ENCODE measurements around the gene XKR8.

The XKR8 gene

GRCh38 chr1:27937524-27937836 is 22.3 kb upstream of the XKR8 start:
- peaks cover 11% of the 10 kb centered on the region for H3K27me3 ChIP-seq (ENCODE audit: insufficient read depth, low read length)
- H2AFZ ChIP-seq (ENCODE audit: low read length, unreplicated experiment): no peak overlapping the region
- H3K79me2 ChIP-seq (ENCODE audit: control insufficient read depth, insufficient read depth, low read length, unreplicated experiment): no peaks in the 10 kb centered on the region
- H3K36me3 ChIP-seq (ENCODE audit: insufficient read depth, low read length): no peaks in the 10 kb centered on the region
- H3K27ac ChIP-seq (ENCODE audit: low read depth, low read length): no peak overlapping the region
- H3K4me3 ChIP-seq (ENCODE audit: low read depth, low read length): no peak overlapping the region
- peaks cover 5% of the 10 kb centered on the region for H3K4me1 ChIP-seq (ENCODE audit: control insufficient read depth, insufficient read depth, low read length, unreplicated experiment)

GRCh38 chr1:27938488-27938887 is 21.3 kb upstream of the XKR8 start:
- peaks cover 5% of the 10 kb centered on the region for H3K4me1 ChIP-seq (ENCODE audit: control insufficient read depth, insufficient read depth, low read length, unreplicated experiment)
- no peak overlapping the region for H3K4me3 ChIP-seq (ENCODE audit: low read depth, low read length)
- no peaks in the 10 kb centered on the region for H3K36me3 ChIP-seq (ENCODE audit: insufficient read depth, low read length)

GRCh38 chr1:27940297-27940696 is 19.5 kb upstream of the XKR8 start:
- peaks cover 5% of the 10 kb centered on the region for H3K4me1 ChIP-seq (ENCODE audit: control insufficient read depth, insufficient read depth, low read length, unreplicated experiment)
- no peaks in the 10 kb centered on the region for H3K79me2 ChIP-seq (ENCODE audit: control insufficient read depth, insufficient read depth, low read length, unreplicated experiment)
- H3K27me3 ChIP-seq (ENCODE audit: insufficient read depth, low read length): peaks cover 8% of the 10 kb centered on the region
- H2AFZ ChIP-seq (ENCODE audit: low read length, unreplicated experiment): no peak overlapping the region
- H3K4me3 ChIP-seq (ENCODE audit: low read depth, low read length): no peak overlapping the region
- H3K36me3 ChIP-seq (ENCODE audit: insufficient read depth, low read length): no peaks in the 10 kb centered on the region
- H3K27ac ChIP-seq (ENCODE audit: low read depth, low read length): no peak overlapping the region

More at GRCh38 chr1:27938488-27938887, 21.3 kb upstream of the XKR8 start:
- H3K27me3 ChIP-seq (ENCODE audit: insufficient read depth, low read length): peaks cover 11% of the 10 kb centered on the region
- H2AFZ ChIP-seq (ENCODE audit: low read length, unreplicated experiment): no peak overlapping the region
- no peak overlapping the region for H3K27ac ChIP-seq (ENCODE audit: low read depth, low read length)
- H3K79me2 ChIP-seq (ENCODE audit: control insufficient read depth, insufficient read depth, low read length, unreplicated experiment): no peaks in the 10 kb centered on the region

GRCh38 chr1:27940870-27941560 is 18.8 kb upstream of the XKR8 start:
- H3K4me1 ChIP-seq (ENCODE audit: control insufficient read depth, insufficient read depth, low read length, unreplicated experiment): peaks cover 5% of the 10 kb centered on the region
- H3K27me3 ChIP-seq (ENCODE audit: insufficient read depth, low read length): peaks cover under 1% of the 10 kb centered on the region; the same call in 1 of the 2 replicates
- H3K27ac ChIP-seq (ENCODE audit: low read depth, low read length): no peak overlapping the region
- no peak overlapping the region for H3K4me3 ChIP-seq (ENCODE audit: low read depth, low read length)
- H3K79me2 ChIP-seq (ENCODE audit: control insufficient read depth, insufficient read depth, low read length, unreplicated experiment): no peaks in the 10 kb centered on the region
- H2AFZ ChIP-seq (ENCODE audit: low read length, unreplicated experiment): no peak overlapping the region
- H3K36me3 ChIP-seq (ENCODE audit: insufficient read depth, low read length): no peaks in the 10 kb centered on the region

GRCh38 chr1:27941671-27942540 is 17.9 kb upstream of the XKR8 start:
- Histone ChIP-seq H3K27ac (ENCODE audit: low read depth, low read length) (no peak overlapping the region), H2AFZ (ENCODE audit: low read length, unreplicated experiment) (no peak overlapping the region), H3K4me1 (ENCODE audit: control insufficient read depth, insufficient read depth, low read length, unreplicated experiment) (peaks cover 4% of the 10 kb centered on the region), H3K4me3 (ENCODE audit: low read depth, low read length) (no peak overlapping the region), H3K79me2 (ENCODE audit: control insufficient read depth, insufficient read depth, low read length, unreplicated experiment) (no peaks in the 10 kb centered on the region), H3K36me3 (ENCODE audit: insufficient read depth, low read length) (no peaks in the 10 kb centered on the region), H3K27me3 (ENCODE audit: insufficient read depth, low read length) (no peaks in the 10 kb centered on the region)

- Histone ChIP-seq H2AFZ (ENCODE audit: low read length, unreplicated experiment) (no peak overlapping the region), H3K27me3 (ENCODE audit: insufficient read depth, low read length) (no peaks in the 10 kb centered on the region), H3K27ac (ENCODE audit: low read depth, low read length) (no peak overlapping the region), H3K79me2 (ENCODE audit: control insufficient read depth, insufficient read depth, low read length, unreplicated experiment) (no peaks in the 10 kb centered on the region), H3K36me3 (ENCODE audit: insufficient read depth, low read length) (no peaks in the 10 kb centered on the region), H3K4me1 (ENCODE audit: control insufficient read depth, insufficient read depth, low read length, unreplicated experiment) (no peaks in the 10 kb centered on the region), H3K4me3 (ENCODE audit: low read depth, low read length) (no peak overlapping the region)
Measured at GRCh38 chr1:27945020-27945419, 14.8 kb upstream of the XKR8 start.

GRCh38 chr1:27949027-27949426 is 10.7 kb upstream of the XKR8 start:
- no peak overlapping the region for H3K4me3 ChIP-seq (ENCODE audit: low read depth, low read length)
- no peaks in the 10 kb centered on the region for H3K27me3 ChIP-seq (ENCODE audit: insufficient read depth, low read length)
- H3K27ac ChIP-seq (ENCODE audit: low read depth, low read length): no peak overlapping the region
- no peak overlapping the region for H2AFZ ChIP-seq (ENCODE audit: low read length, unreplicated experiment)
- H3K4me1 ChIP-seq (ENCODE audit: control insufficient read depth, insufficient read depth, low read length, unreplicated experiment): no peaks in the 10 kb centered on the region
- H3K79me2 ChIP-seq (ENCODE audit: control insufficient read depth, insufficient read depth, low read length, unreplicated experiment): no peaks in the 10 kb centered on the region
- no peaks in the 10 kb centered on the region for H3K36me3 ChIP-seq (ENCODE audit: insufficient read depth, low read length)

- no peak overlapping the region for H2AFZ ChIP-seq (ENCODE audit: low read length, unreplicated experiment)
- H3K36me3 ChIP-seq (ENCODE audit: insufficient read depth, low read length): no peaks in the 10 kb centered on the region
- no peaks in the 10 kb centered on the region for H3K27me3 ChIP-seq (ENCODE audit: insufficient read depth, low read length)
- H3K4me3 ChIP-seq (ENCODE audit: low read depth, low read length): no peak overlapping the region
- no peaks in the 10 kb centered on the region for H3K79me2 ChIP-seq (ENCODE audit: control insufficient read depth, insufficient read depth, low read length, unreplicated experiment)
- H3K4me1 ChIP-seq (ENCODE audit: control insufficient read depth, insufficient read depth, low read length, unreplicated experiment): no peaks in the 10 kb centered on the region
- no peak overlapping the region for H3K27ac ChIP-seq (ENCODE audit: low read depth, low read length)
Measured at GRCh38 chr1:27951396-27951795, 8.4 kb upstream of the XKR8 start.

- H3K36me3 ChIP-seq (ENCODE audit: insufficient read depth, low read length): no peaks in the 10 kb centered on the region
- H2AFZ ChIP-seq (ENCODE audit: low read length, unreplicated experiment): no peak overlapping the region
- no peak overlapping the region for H3K27ac ChIP-seq (ENCODE audit: low read depth, low read length)
- H3K4me3 ChIP-seq (ENCODE audit: low read depth, low read length): no peak overlapping the region
- H3K79me2 ChIP-seq (ENCODE audit: control insufficient read depth, insufficient read depth, low read length, unreplicated experiment): no peaks in the 10 kb centered on the region
- H3K4me1 ChIP-seq (ENCODE audit: control insufficient read depth, insufficient read depth, low read length, unreplicated experiment): no peaks in the 10 kb centered on the region
- H3K27me3 ChIP-seq (ENCODE audit: insufficient read depth, low read length): no peaks in the 10 kb centered on the region
Measured at GRCh38 chr1:27952147-27952546, 7.6 kb upstream of the XKR8 start.

GRCh38 chr1:27954186-27954585 is 5.6 kb upstream of the XKR8 start:
- Histone ChIP-seq H3K27ac (ENCODE audit: low read depth, low read length) (no peak overlapping the region), H3K79me2 (ENCODE audit: control insufficient read depth, insufficient read depth, low read length, unreplicated experiment) (no peaks in the 10 kb centered on the region), H3K36me3 (ENCODE audit: insufficient read depth, low read length) (no peaks in the 10 kb centered on the region)

GRCh38 chr1:27955076-27955475 is 4.7 kb upstream of the XKR8 start:
- peaks cover under 1% of the 10 kb centered on the region for H3K4me1 ChIP-seq (ENCODE audit: control insufficient read depth, insufficient read depth, low read length, unreplicated experiment)
- H3K27ac ChIP-seq (ENCODE audit: low read depth, low read length): no peak overlapping the region
- H3K4me3 ChIP-seq (ENCODE audit: low read depth, low read length): no peak overlapping the region
- H3K79me2 ChIP-seq (ENCODE audit: control insufficient read depth, insufficient read depth, low read length, unreplicated experiment): no peaks in the 10 kb centered on the region
- H3K27me3 ChIP-seq (ENCODE audit: insufficient read depth, low read length): no peaks in the 10 kb centered on the region
- no peak overlapping the region for H2AFZ ChIP-seq (ENCODE audit: low read length, unreplicated experiment)
- H3K36me3 ChIP-seq (ENCODE audit: insufficient read depth, low read length): no peaks in the 10 kb centered on the region

More at GRCh38 chr1:27954186-27954585, 5.6 kb upstream of the XKR8 start:
- H3K4me1 ChIP-seq (ENCODE audit: control insufficient read depth, insufficient read depth, low read length, unreplicated experiment): no peaks in the 10 kb centered on the region
- no peaks in the 10 kb centered on the region for H3K27me3 ChIP-seq (ENCODE audit: insufficient read depth, low read length)
- H2AFZ ChIP-seq (ENCODE audit: low read length, unreplicated experiment): no peak overlapping the region
- H3K4me3 ChIP-seq (ENCODE audit: low read depth, low read length): no peak overlapping the region

Measured in ACC112 (cell line).